GM21786 (cell line): ENCODE data around the gene DDX25.
"Not testable (repeated sequence)": the region's sequence is repeated elsewhere in the genome, so short reads cannot be mapped to it uniquely, and the experiment has no call there.

Experiments used
- ATAC-seq: cut with Tn5 transposase; IDR thresholded peaks from one replicate; pipeline ENCODE4 v1.9.1; 2021; ENCODE audit not compliant: unreplicated experiment

DDX25 gene

DNA sequence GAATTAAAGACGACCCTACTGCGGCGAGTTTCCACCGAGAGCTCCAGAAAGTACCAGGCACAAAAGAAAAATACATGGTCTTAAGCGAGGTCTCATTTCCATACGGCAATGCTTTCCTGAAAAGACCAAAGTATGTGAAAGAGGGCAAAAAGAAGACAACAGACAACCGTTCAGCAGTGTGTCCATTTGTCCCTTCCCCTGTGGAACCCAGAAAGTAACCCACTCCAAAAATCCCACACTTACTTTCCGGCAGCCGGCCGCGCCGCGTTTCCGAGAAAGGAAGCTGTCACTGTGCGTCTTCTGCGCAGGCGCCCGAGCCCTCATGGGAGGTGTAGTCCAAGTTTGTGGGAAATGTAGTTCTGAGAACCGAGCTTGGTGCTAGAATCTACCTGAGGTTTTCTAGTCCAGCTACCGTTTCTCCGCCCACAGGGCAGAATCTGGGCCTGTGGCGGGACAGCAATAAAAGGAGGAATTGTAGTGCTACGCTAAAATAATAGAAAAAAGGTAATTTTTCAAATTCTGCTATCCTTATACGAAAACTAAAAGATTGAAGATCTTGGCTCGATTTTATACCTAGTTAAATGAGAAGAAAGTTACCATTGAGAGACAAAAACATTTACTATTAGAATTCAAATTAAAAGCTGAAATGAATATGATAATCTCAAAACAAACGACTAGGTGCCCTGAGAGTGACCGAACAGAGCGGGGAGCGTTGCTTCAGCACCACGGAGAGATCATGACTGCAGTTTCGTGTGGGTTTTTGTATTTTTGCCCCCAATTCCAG, 1.2 kb upstream of the DDX25 start, which contains the start of gene PUS3:
TSS of gene PUS3 (minus strand) at position 280 of the 784 bp plus-strand sequence. CDS start 6,922 bp downstream, outside the sequence.
- ATAC-seq: peak; percentile 98

DNA sequence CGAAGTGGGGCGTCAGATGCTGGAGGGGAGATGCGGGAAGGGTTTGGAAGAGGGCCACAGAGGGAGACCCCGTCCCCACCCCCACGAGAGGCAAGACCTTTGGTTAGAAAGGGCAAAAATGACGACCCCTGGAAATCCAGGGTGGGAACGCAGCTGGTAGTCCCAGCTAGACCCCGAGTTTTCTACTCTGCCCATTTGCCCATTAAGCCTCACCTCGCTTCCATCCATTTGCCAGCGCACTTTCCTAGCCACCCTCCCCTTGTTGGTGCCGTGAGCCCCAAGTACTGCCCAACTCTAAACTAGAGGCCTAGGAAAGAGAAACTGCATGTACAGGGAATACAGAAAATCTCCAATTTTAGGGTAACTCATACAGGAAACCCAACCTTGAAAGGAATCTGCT, 370 bp downstream of the DDX25 start:
- ATAC-seq: no peak

DNA sequence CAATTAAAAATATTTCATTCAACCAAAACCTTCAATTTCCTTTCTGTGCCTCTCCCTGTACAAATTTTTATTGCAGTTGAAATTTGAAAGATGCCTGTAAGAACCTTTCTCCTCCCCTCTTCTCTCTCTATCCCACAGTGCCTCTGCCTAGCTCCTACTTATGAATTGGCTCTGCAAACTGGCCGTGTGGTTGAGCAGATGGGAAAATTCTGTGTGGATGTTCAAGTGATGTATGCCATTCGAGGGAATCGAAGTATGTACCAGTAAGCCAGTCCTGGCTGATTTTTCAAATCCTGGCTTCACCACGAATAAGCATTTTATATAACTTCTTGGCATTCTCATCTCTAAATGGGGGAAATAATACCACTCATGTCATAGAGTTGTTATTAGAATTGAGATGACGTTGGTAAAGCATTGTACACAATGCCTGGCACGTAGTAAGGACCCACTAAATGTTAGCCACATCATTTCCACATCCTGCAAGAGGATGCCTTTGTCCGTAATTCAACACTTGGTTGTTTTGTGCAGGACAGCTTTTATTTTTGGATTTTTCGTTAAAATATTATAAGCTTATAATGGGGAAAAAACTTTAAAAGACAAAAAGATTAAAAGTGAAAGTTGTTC, 6.0 kb downstream of the DDX25 start:
- ATAC-seq: no peak

DNA sequence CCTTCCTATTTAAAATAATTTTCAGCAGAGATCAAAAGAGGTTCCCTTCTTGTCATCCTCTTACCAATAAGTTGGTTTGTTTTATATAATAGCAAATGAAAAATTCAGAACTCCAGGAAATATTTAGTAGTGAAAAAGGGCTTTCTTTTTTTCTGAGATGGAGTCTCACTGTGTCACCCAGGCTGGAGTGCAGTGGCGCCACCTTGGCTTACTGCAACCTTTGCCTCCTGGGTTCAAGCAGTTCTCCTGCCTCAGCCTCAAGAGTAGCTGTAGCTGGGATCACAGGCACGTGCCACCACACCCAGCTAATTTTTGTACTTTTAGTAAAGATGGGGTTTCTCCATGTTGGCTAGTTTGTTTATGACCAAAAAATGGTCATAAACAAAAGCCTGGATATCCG, 10.3 kb downstream of the DDX25 start:
- ATAC-seq: not testable (repeated sequence)

DNA sequence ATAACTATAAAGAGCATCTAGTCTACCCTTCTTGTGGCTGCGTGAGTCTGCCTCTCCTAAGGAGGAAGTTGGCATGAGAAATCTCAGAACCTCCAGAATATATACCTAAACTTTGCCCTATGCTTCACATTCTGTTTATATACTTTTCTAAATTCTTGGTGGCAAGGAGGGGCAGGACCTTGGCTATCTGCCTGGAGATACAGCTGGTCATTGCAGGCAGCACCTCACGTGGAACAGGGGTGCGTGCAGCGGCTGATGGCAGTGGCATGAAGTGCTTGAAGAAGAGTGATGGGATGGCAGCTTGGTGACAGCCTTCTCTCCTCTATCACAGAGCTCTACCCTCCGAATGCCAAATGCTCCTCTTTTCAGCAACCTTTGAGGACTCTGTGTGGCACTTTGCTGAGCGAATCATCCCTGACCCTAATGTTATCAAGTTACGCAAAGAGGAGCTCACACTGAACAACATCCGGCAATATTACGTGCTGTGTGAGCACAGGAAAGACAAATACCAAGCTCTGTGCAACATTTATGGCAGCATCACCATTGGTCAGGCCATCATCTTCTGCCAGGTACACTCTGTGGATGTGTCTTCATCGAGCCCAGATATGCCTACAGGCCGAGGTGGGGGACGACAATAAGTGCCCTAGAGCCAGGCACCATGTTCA, 12.5 kb downstream of the DDX25 start:
- ATAC-seq: no peak

DNA sequence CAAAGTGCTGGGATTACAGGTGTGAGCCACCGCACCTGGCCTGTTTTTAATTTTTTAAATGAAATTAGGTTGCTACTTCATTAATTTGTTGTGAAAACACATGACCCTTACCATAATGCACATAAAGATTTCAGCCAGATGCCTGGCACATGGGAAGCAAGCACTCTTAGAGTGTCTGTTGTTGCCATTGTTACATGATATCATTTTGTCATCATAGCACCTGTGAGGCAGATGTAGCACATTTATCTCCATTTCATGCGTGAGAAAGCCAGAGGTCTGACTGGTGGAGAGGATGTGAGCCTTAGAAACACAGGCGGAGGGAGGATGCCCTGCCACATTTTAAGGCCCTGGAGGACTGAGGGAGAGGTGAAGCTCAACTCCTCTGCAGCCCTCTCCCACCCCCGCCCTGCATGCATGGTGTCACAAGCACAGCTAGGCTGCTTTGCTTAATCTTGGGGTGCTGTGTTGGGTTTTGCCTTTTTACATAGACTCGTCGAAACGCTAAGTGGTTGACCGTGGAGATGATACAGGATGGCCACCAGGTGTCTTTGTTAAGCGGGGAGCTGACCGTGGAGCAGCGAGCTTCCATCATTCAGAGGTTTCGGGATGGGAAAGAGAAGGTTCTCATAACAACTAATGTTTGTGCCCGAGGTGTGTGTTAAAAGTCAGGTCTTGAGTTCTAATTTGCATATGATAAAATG, 14.0 kb downstream of the DDX25 start:
- ATAC-seq: no peak

DNA sequence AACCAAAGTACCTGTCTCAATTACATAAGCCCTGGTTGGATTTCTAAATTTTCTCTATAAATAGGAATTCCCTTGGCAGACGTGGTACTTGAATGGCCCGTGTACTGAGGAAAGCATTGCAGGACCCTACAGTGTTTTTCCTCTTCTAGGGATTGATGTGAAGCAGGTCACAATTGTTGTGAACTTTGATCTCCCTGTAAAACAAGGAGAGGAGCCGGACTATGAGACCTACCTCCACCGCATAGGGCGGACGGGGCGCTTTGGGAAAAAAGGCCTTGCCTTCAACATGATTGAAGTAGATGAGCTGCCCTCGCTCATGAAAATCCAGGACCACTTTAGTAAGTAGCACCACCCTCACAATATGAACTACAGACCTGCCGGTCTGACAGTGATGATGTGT, 16.7 kb downstream of the DDX25 start:
- no peak for ATAC-seq

DNA sequence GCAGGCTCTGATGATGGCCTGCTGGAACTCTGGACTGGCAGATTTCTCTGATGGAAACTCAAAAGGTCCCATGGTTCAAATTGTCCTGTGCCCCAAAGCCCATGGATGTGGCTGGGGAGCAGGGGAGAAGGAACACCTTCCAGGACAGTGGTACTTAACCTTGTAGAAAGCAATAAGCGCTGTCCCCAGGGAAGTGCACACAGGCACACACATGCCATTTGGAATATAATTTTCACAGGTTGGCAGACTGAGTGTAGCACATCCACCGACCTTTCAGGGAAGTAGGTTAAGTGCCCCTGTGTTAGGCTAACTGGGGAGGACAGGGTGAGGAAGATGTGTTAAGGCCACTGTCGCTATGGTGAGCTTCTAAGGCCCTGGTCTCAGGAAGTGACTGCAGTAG, 17.8 kb downstream of the DDX25 start:
- no peak for ATAC-seq

DNA sequence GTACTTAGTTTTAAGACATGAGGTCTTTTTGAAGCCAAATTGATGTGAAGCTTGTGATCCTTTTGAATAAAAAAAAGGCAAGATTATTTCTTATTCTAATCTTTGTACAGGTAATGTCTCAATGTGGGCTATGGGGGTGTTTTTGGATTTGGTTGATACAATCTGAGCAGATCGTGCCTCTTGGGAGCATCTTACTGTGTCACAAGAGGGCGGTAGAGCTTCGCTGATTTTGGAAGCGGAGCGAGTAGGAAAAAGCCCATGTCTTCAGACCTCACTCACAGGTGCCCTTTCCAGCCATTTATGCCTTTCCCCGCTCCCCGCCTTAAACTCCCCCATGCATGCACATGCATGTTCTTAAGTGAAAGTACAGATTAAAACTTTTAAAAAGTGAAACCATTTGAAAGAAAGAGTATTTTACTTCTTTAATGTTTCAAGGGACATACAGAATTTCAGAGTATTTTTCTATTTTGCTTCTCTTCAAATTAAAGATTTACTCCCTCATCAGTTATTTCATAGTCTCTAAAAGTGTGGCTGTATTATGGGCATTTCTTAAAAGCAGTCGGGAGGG, 18.8 kb downstream of the DDX25 start:
- no peak for ATAC-seq

DNA sequence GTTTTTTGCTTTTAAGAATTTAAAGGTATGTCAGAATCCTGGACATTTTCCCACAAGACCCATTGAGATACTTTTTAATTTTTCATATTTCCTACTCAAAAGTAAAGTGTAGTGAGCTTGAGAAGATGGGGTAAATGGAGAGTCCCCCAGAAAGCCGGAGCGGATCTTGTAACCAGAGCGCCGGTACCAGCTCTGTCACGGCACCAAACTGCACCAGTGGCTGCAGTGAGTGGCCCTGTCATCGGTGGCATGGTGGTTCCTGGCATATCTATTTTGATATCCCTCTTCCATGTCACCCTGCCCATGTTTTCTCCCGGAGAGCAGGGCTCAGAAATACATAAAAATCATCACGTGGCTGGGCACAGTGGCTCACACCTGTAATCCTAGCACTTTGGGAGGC, 19.3 kb downstream of the DDX25 start:
- no peak for ATAC-seq

DNA sequence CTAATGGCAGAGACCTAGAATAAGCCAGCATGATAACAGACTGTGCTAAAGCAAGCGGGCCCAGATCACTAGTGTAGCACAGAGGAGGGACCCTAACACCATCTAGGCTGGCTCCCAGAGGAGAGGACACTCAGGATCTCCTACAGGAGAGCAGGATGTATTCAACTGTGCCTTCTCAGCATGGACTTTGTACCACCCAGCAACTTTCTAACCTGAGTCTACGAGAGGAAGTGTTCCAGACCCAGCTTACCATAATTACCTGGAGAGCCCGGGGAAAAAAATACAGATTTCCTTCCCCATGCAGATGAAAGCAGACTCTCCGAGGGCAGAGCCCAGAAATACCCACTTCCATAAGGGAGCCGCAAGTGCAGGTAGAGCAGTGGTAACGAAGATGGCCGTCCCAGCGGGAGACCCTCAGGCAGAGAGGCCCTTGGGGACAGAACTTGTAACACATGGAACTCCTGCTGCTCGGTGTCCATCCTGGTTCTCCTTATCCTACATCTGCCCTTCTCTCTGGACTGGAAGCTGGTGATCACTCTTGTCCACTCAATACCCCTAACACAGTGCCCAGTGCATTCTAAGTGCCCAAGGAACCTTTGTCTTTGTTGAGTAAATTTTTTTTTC, 20.2 kb downstream of the DDX25 start:
- no peak for ATAC-seq

DNA sequence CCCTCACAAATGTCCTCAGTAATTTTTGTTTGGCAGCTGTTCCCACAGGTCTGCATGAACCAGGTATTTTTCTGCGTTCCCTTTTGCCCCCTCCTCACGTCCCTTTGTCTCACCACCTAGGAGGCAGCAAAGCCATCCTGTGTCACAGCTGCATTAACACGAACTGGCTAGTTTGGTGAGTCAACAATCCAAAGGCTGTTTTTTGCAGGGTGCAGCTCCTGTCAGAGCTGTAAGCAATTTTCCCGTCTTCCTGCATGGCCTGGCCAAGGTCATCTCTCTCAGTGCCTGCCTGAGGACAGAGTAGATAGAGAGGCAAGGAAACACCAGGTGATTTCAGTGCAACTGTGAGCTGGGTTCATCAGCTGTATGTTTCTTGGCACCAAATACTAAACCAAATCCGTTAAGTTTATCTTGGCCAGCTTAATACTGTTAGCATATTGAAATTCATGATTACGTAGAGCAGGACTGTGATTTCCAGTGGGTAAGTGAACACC, 21.0 kb downstream of the DDX25 start:
- ATAC-seq: no peak

DNA sequence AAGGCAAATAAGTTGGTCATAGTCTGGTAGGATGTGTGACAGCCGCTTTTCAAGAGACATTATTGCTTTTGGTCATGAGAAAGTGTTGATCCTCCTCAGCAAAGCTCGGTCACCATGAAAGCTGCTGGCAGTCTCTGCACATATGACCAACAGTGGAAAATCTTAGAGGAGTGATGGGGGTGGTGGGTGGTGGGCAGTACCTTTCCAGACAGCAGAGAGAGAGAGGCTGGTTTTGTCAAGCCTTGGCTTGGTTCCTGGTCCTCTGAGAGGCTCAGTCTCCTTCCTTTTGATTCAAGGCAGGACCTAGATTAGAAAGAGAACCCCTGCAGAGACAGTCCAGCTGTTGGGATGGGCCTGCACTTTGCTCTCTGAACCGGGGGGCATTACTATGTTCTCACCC, 21.5 kb downstream of the DDX25 start:
- no peak for ATAC-seq

DNA sequence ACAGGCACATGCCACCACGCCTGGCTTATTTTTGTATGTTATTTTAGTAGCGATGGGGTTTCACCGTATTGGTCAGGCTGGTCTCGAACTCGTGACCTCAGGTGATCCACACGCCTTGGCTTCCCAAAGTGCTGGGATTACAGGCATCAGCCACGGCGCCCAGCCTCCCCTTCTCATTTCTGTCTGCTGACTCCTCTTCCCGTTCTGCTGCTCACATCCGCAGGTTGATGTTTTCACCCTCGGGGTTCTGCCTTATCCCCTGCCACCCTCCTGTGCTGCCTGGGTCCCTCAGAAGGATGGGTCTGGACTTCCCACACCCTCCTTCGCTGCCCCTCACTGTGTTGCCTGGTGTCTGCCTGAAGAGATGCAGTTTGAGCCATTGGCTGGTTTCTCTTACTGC, 22.4 kb downstream of the DDX25 start:
- ATAC-seq: no peak

DNA sequence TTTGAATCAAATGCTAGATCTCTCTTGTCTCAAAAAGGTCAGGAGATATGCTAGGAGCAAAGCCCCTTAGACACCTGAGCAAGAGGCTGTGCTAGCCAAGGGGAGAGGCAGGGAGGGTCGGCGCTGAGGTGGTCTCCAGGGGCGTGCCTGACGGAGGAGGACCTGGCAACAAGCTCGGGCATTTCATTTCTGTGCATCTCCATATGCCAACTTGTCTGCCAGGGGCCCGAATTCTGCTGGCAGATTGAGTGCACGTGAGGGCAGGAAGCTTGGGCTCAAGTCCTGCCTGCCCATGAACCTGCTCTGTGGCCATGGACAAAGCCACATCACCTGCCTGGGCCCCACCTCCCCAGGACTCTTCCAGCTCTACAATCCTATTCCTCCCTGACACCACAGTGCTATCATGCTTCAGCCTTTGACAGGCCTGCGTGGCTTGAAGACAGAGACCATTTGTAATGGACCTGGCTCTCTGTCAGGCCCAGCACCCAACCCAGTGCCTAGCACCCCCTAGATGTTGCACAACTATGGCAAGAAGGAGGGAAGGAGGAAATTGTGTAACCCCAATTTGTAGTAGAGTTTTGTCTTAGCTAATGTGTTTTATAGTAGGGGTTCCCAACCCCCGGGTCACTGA, 25.3 kb downstream of the DDX25 start:
- ATAC-seq: no peak

DNA sequence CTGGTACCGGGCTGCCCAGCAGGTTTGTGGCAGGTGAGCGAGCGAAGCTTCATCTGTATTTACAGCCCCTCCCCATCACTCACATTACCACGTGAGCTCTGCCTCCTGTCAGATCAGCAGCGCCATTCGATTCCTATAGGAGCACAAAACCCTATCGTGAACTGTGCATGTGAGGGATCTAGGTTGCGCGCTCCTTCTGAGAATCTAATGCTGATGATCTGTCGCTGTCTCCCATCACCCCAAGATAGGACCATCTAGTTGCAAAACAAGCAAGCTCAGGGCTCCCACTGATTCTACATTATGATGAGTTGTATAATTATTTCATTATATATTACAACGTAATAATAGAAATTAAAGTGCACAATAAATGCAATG, 25.8 kb downstream of the DDX25 start:
- no peak for ATAC-seq

DNA sequence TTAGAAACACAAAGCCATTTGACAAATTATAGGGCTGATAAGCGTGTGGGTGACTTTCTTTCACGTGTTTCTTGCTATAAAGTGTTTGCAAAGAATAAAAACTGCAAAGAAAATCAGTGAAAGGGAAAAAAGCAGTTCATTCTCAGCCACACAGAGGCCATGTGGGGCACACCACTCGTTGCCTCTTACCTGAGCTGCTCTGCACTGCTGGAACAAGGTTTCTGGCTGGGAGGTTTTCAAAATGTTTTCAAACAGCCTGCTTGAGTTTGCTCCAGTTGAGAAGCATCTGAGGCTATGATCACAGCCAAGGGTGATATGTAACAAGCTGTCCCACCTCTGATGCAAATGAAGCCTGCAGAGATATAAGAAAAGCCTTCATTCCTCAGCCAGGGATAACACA, 26.8 kb downstream of the DDX25 start:
- ATAC-seq: no peak

DNA sequence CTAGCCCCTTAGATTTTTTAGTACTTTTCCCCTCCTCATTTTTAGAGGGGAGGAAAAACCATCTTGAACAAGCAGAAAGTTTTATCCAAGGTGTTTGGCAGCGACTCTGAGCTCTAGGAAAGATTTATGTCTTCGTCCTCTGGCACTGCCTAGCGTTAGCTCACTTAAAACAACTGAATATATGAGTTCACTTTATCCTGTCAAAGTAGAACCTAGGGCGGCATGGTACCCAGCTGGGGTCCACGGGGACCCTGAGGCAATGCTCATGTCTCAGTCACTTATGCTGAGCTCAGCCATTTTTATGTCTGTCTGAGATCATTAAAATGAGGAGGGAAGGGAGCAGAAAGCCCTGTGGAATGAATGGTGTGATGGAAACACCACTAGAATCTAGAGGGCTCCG, 27.4 kb downstream of the DDX25 start:
- ATAC-seq: no peak

DNA sequence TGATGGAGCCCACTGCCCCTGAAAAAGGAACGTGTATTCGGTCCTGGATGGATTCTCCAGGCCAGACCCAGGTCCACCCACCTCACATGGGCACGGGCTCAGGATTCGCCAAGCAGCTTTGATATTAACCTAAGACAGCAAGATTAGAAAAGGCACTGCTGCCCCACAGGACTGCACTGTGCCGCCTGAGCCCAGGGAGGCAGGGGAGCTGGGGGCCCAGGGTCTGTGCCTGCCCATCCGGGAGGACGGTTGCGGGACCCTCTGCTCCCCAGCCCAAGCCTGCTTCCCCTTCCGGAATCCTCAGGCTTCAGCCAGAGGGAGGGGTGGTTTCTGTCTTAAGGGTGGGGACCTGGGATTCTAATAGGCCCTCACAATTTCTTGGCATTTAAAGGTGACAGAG, 28.0 kb downstream of the DDX25 start:
- no peak for ATAC-seq
